ENCODE results near the gene DNAI7. TPM values are rescaled to one million over a fixed set of nuclear protein-coding genes. Genes with fewer than 3 reads are reported as not detected.

The DNAI7 gene
- total and polyA plus RNA-seq, 2 of the 13 experiments (the other 11 are each of a cell fraction or from before 2014, with no cell fraction given), result 0.04 to 0.25 TPM

DNA sequence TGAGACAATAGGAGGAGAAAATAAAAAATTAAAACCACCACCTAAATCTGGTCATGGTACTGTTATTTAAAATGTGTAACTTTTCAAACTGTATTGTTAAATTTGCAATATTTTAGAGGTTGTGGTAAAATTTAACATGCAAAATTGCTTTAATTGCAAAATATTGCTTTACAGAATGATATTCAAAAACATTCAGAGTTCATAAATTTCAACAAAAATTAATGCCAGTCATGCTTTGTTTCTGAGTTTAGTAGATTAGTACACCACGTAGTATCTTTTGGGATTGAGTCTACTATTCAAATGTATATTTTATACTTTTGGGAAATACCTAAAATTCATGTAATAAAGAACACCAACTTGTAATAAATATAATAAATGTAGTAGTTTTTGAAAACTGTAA, 18.4 kb upstream of the DNAI7 start (continued):
- no peak for TF ChIP-seq ZNF281 (CRISPR knock-in tag; IDR thresholded peaks at IDR 0.05; ENCODE audit: borderline replicate concordance)
- no peak for TF ChIP-seq DR1 (CRISPR knock-in tag; IDR thresholded peaks at IDR 0.05)
- TF ChIP-seq MAFF (IDR thresholded peaks at IDR 0.05; ENCODE audit: low read depth, low read length), result peak; percentile 14; the same call in 1 of the 2 replicates

- Histone ChIP-seq H3K9ac (ENCODE audit: insufficient read depth, low read depth, low read length) (no peak overlapping the region), H2AFZ (ENCODE audit: low read length) (no peak overlapping the region), H3K27me3 (ENCODE audit: control insufficient read depth in 1 of 2, insufficient read depth in 2 of 2, low read length in 2 of 2) (no peaks in the 10 kb centered on the region), H4K20me1 (ENCODE audit: insufficient read depth, low read length) (no peaks in the 10 kb centered on the region), H3K4me2 (ENCODE audit: low read depth, low read length) (no peak overlapping the region), H3K79me2 (ENCODE audit: insufficient read depth, low read length) (no peaks in the 10 kb centered on the region), H3K27ac (ENCODE audit: extremely low read length, insufficient read depth, low read length) (no peak overlapping the region), H3K9me3 (ENCODE audit: low read length) (no peaks in the 10 kb centered on the region), H3K4me1 (ENCODE audit: insufficient read depth, low read length) (peaks cover 5% of the 10 kb centered on the region; the same call in 1 of the 2 replicates), H3K4me3 (replicated peaks in 1 of 3; ENCODE audit: insufficient read depth in 1 of 3, low read depth in 2 of 3, low read length in 3 of 3) (no peak overlapping the region), H3K36me3 (replicated peaks in 1 of 2; ENCODE audit: control insufficient read depth in 1 of 2, insufficient read depth in 2 of 2, low read length in 2 of 2) (no peaks in the 10 kb centered on the region)
- in situ Hi-C loops (cut with HindIII; ENCODE audit: extremely low pct_ligation_motif_present, low pct_unique_long_range_greater_than_20kb) (no loop called here), intact Hi-C loops (cut with micrococcal nuclease; ENCODE audit: unreplicated experiment) (no loop called here)
- 40% methylated on average over 1 of the region's 1 CpG for WGBS (ENCODE audit: low lambda C conversion rate)
- BruUV-seq (replicated peaks), result no TSS peak
- ATAC-seq (peak; percentile 93), DNase-seq (ENCODE audit: low spot score) (peak; percentile 58), FAIRE-seq (peak; percentile 83)
- ChIA-PET POLR2A (interaction anchor here (2.1 kb wide), 1 partner anchor 14 kb away, joined by 7 read pairs; the partner anchor contains the start of genes DNAI7 and ETFRF1), CTCF (ENCODE audit: low intra/inter-chr PET ratio, low total read pairs) (no interaction called here)
- TF ChIP-seq TBX3 (IDR thresholded peaks at IDR 0.05; ENCODE audit: borderline replicate concordance), result no peak
- TF ChIP-seq HNF4G (IDR thresholded peaks at IDR 0.05; ENCODE audit: borderline replicate concordance, low read depth, low read length), result peak; percentile 57; the same call in 1 of the 2 replicates
- TF ChIP-seq HNF4G (CRISPR knock-in tag; IDR thresholded peaks at IDR 0.05; ENCODE audit: borderline replicate concordance, low read depth), result no peak
- TF ChIP-seq HOMEZ (CRISPR knock-in tag; IDR thresholded peaks at IDR 0.05; ENCODE audit: low read depth), result peak; percentile 98; the same call in 1 of the 2 replicates
- peak; percentile 47; the same call in 1 of the 2 replicates for TF ChIP-seq NCOR1 (IDR thresholded peaks at IDR 0.05; ENCODE audit: borderline replicate concordance, low read length)
- no peak for TF ChIP-seq ZNF543 (CRISPR knock-in tag; IDR thresholded peaks at IDR 0.05)
- 0 out of 2 replicates have a peak, but pooled peaks have one; percentile 26 for TF ChIP-seq RARA (CRISPR knock-in tag; IDR thresholded peaks at IDR 0.05)
- peak; percentile 63 for TF ChIP-seq ZMYM4 (CRISPR knock-in tag; IDR thresholded peaks at IDR 0.05)
- TF ChIP-seq ZNF644 (CRISPR knock-in tag; IDR thresholded peaks at IDR 0.05; ENCODE audit: low read depth), result peak; percentile 76; the same call in 1 of the 2 replicates
- peak; percentile 82 for TF ChIP-seq HNF4A (CRISPR knock-in tag; IDR thresholded peaks at IDR 0.05)
- TF ChIP-seq POGZ (CRISPR knock-in tag; IDR thresholded peaks at IDR 0.05), result peak; percentile 59; the same call in 1 of the 2 replicates
- TF ChIP-seq BCL6 (CRISPR knock-in tag; IDR thresholded peaks at IDR 0.05), result peak; percentile 71
- no peak for TF ChIP-seq SAFB2 (CRISPR knock-in tag; IDR thresholded peaks at IDR 0.05; ENCODE audit: borderline replicate concordance, low read depth)
Measured at GRCh38 chr12:25208554-25208953, 13.6 kb upstream of the DNAI7 start.
